ENCODE results near the gene CCNQ. TPM values are rescaled to one million over a fixed set of nuclear protein-coding genes. Genes with fewer than 3 reads are reported as not detected.

Gene CCNQ
- total RNA-seq: 10 to 100 TPM; 26.0 to 42.6 (median 31.0) TPM

DNA sequence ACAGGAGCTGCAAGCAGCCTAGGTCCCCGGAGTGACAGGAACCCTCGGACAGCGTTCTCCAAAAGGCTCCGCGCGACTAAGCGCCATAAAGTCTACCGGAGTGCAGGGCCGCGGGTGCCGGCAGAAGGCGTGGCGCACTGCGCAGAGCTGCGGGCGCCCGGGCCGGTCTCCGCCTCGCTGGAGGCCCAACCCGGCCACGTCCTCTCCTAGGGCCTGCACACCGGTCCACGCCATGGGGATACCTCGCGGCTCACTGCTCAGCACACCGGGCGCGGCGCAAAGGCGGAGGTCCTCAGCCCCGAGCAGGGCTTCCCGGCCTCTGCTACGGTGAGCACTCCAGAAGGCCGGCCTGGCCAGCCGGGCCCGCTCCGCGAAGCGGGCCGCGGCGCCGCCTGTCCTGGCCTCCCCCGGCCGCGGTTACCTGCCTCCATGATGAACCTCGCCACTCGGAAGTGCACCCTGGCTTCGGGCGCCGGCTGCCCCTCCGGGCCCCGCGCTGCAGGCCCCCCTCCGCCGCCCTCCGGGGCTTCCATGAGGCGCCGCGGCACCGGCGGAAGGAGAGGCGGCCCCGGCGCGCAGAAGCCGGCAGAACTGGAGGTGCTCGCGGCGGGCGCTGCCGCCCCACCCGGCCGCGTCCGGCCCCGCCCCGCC lies at the start of gene CCNQ:
Gene CCNQ (minus strand): TSS at position 599 of the 651 bp plus-strand sequence. CDS start 66 bp downstream, at position 533.
- DNase-seq (ENCODE audit: low spot score) (no peak), ATAC-seq (ENCODE audit: low FRiP score) (peak; percentile 49)
- TF ChIP-seq, protein P1, sequence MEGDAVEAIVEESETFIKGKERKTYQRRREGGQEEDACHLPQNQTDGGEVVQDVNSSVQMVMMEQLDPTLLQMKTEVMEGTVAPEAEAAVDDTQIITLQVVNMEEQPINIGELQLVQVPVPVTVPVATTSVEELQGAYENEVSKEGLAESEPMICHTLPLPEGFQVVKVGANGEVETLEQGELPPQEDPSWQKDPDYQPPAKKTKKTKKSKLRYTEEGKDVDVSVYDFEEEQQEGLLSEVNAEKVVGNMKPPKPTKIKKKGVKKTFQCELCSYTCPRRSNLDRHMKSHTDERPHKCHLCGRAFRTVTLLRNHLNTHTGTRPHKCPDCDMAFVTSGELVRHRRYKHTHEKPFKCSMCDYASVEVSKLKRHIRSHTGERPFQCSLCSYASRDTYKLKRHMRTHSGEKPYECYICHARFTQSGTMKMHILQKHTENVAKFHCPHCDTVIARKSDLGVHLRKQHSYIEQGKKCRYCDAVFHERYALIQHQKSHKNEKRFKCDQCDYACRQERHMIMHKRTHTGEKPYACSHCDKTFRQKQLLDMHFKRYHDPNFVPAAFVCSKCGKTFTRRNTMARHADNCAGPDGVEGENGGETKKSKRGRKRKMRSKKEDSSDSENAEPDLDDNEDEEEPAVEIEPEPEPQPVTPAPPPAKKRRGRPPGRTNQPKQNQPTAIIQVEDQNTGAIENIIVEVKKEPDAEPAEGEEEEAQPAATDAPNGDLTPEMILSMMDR (IDR thresholded peaks at IDR 0.05): no peak

DNA sequence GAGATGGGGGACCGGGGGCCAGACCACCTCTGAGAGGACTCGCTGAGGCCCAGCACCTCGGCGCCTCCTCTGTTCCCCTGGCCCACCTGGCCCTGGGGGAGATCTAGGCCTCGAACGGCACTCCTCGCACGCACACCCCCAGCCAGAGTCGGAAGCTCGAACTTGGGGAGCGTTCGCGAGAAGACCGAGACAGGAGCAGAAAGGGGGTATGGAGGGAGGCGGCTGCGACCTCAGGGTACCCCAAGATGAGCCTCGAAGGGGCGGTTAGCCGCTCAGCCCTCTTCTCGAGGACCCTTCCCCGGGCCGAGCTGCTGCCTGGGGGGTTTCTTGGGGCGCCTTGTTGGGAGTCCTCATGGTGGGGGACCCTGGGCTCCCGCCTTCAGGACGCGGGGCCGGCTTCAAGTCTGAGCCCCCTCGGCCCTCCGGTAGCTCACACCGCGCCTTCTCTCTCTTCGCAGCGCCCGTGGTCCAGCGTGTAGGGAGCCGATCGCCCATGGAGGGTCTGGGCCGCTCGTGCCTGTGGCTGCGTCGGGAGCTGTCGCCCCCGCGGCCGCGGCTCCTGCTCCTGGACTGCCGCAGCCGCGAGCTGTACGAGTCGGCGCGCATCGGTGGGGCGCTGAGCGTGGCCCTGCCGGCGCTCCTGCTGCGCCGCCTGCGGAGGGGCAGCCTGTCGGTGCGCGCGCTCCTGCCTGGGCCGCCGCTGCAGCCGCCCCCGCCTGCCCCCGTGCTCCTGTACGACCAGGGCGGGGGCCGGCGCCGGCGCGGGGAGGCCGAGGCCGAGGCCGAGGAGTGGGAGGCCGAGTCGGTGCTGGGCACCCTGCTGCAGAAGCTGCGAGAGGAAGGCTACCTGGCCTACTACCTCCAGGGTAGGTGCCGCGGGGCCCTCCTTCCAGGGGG lies 48.8 kb upstream of the CCNQ start:
- ATAC-seq (ENCODE audit: low FRiP score): no peak
- TF ChIP-seq, protein P1 (IDR thresholded peaks at IDR 0.05): no peak
- peak; percentile 15 for DNase-seq (ENCODE audit: low spot score)

DNA sequence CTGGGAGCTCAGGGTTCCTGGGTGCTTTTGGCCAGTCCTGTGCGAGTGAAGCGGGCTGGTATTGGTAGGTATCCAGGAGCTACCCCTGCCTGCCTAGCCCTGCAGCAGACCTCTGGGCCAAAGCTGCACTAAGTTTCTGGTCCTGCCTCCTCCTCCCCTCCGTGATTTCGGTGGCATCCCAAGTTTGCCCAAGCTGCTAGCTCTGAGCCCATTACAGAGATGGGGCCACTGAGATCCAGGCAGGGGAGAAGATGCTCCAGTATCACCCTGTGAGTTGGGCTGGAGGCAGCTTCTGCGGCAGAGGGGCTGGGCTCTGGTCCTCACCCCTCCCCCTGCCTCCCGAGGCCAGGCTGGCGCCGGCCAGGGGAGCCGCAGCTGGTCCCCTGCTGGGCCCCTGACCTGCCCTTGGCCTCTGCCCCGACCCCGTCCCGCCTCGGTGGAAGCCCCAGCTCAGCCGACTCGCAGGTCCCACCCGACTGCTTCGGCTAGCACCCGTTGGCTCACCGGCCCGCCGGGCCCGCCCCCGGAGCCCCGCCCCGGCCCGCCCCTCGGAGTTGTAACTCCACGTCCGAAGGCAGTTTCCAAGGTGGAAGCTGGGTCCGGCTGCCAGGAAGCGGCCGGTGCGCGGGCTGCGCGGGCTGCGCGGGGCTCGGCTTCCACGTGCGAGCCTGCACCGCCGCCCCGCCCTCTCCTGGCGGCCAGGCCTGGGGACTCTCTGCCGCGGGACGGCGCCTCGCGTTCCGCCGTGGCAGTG lies 47.9 kb upstream of the CCNQ start, which contains the start of gene DUSP9:
Gene DUSP9 (plus strand): TSS at position 584 of the 754 bp plus-strand sequence. CDS start 751 bp downstream, outside the sequence.
- ATAC-seq (ENCODE audit: low FRiP score) (peak; percentile 50), DNase-seq (ENCODE audit: low spot score) (peak; percentile 20)
- TF ChIP-seq, protein P1 (IDR thresholded peaks at IDR 0.05): no peak

DNA sequence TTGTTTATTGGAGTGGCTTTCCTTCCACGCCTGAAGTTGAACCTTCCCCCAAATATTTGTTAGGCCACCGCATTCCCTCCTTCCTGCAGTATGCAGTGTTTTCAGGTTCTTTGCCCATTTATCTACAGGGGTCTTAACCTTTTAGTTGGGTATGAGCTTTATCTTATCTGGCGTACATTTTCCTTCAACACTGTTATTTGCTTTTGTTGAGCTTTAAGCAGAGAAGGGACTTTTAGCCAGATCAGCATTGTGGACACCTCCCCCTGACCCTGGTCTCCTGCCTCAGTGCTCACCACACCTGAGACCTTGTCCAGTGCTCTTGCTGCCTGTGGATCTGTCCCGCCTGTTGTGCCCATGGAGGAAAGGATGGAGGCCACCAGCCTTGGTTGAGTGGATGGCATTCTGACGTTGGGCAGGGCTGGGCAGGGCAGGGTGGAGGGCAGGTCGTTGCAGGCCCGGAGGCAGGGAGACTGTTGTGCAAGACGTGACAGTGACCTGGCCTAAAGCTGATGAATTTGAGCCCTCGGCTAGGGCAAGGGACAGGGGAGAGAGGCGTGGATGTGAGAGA lies 47.1 kb upstream of the CCNQ start:
- TF ChIP-seq, protein P1 (IDR thresholded peaks at IDR 0.05): no peak
- ATAC-seq (ENCODE audit: low FRiP score) (no peak), DNase-seq (ENCODE audit: low spot score) (no peak)

DNA sequence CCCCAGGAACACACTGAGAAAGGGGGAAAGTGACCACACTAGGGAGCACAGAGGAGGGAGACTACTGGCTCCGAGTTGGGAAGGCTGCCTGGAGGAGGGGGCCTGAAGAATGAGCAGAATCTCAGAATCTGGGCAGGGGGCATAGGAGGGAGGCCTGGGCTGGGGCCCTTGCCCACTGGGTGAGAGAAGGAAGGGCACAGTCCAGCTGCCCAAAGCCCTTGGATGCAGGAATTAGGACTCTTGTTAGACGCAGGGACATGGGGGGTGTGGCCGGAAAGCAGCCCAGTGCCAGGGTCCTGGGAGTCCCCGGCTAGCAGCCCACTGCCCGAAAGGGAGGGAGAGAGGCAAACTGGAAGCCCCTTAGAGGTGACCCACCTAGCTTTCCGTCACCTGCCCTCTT lies 46.2 kb upstream of the CCNQ start:
- DNase-seq (ENCODE audit: low spot score) (no peak), ATAC-seq (ENCODE audit: low FRiP score) (no peak)
- TF ChIP-seq, protein P1 (IDR thresholded peaks at IDR 0.05): no peak

DNA sequence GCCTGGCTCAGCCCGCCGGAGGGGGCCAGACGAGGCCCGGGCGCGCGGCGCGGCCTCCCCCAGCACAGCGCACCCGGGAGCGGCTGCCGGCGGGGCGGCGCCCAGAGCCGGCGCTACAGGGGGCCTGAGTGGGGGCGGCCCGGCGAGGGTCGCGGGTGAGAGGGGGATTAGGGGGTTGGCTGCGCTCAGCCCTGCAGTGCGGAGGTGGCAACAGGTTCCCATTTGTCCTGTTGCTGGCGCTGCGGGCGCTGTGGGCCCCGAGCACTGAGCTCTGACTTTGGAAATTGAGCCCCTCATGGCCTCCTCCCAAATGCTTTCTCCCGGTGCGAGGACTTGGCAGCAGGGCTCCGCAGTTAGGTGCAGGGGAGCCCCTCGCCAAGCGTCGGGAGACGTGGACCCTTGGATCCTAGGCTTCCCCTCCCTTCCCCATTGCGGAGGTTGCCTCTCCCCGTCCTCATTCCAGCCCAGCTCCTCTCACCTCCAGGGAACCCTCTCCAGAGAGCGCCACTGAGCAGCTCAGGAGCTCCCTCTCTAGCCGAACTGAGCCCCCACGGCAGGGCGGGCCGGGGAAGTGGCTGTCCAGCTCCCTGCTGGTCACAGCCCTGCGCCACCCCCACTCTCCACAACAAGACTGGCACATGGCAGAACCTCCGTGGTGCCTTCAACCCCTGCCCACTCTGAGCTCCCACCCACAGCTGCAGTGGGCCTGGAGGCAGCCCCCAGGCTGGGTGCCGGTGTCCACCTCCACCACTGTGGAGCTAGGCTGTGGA lies 45.6 kb upstream of the CCNQ start:
- ATAC-seq (ENCODE audit: low FRiP score): no peak
- DNase-seq (ENCODE audit: low spot score): no peak
- TF ChIP-seq, protein P1 (IDR thresholded peaks at IDR 0.05): no peak

Data from omental fat pad (tissue), 4 donors.